PC-3 (cell line): ENCODE data around the gene YJU2. TPM values are rescaled to one million over a fixed set of nuclear protein-coding genes. Genes with fewer than 3 reads are reported as not detected.

Experiments
- ATAC-seq: fragments of 200-7000 bp; cut with Tn5 transposase; 2 replicates; pipeline ENCODE4 v1.9.1; 2020; ENCODE audit warnings: mild to moderate bottlenecking, moderate library complexity
- BruUV-seq: library from RNA; stranded (reverse); fragments of 400-500 nt; replicated peaks from 2 replicates; lab custom pipeline; 2021; lab: Mats Ljungman, UMichigan
- CTCF ChIA-PET: fragments of 300-600 bp; sonication (Branson Sonifier 250); formaldehyde crosslinking; loops from one replicate; lab custom pipeline; 2022; ENCODE audit warnings: antibody characterized with exemption; lab: Charles Lee
- POLR2A ChIA-PET: fragments of 300-600 bp; sonication (Branson Sonifier 250); formaldehyde crosslinking; loops from one replicate; lab custom pipeline; 2022; ENCODE audit warnings: antibody characterized with exemption; ENCODE audit not compliant: unreplicated experiment; lab: Charles Lee
- DNase-seq: peaks from one replicate; pipeline ENCODE4 v3.0.0-alpha.2; 2015
- H2AFZ ChIP-seq: fragments of 300-600 bp; sonication (generic); 2 replicates; pipeline ENCODE4 v1.6.0; 2016; ENCODE audit warnings: antibody characterized with exemption, low read length
- H3F3A ChIP-seq: fragments of 300-600 bp; sonication (generic); one replicate; pipeline ENCODE4 v1.6.0; 2017; ENCODE audit warnings: antibody characterized with exemption, low read length, control low read depth, mild to moderate bottlenecking; ENCODE audit not compliant: unreplicated experiment
- H3K27ac ChIP-seq: fragments of 300-600 bp; sonication (generic); 2 replicates; pipeline ENCODE4 v1.5.1; 2016; ENCODE audit warnings: mild to moderate bottlenecking, low read length
- H3K27me3 ChIP-seq: fragments of 300-600 bp; sonication (generic); 2 replicates; pipeline ENCODE4 v1.6.1; 2016; ENCODE audit warnings: low read length, mixed read lengths
- H3K36me3 ChIP-seq: fragments of 300-600 bp; sonication (generic); 2 replicates; pipeline ENCODE4 v1.6.1; 2016; ENCODE audit warnings: low read depth, mixed run types, low read length, mixed read lengths
- H3K4me1 ChIP-seq: fragments of 300-600 bp; sonication (generic); 2 replicates; pipeline ENCODE4 v1.5.1; 2016; ENCODE audit warnings: low read length; ENCODE audit not compliant: insufficient read depth
- H3K4me2 ChIP-seq: fragments of 300-600 bp; sonication (generic); 2 replicates; pipeline ENCODE4 v1.6.0; 2016; ENCODE audit warnings: low read length
- H3K4me3 ChIP-seq: fragments of 300-600 bp; sonication (generic); 2 replicates; pipeline ENCODE4 v1.5.1; 2016; ENCODE audit warnings: mild to moderate bottlenecking, low read length, mixed read lengths
- H3K79me2 ChIP-seq: fragments of 300-600 bp; sonication (generic); 2 replicates; pipeline ENCODE4 v1.6.1; 2017; ENCODE audit warnings: low read length, mixed read lengths
- H3K9ac ChIP-seq: fragments of 300-600 bp; sonication (generic); 2 replicates; pipeline ENCODE4 v1.6.0; 2016; ENCODE audit warnings: mild to moderate bottlenecking, low read length
- H3K9me2 ChIP-seq: fragments of 300-600 bp; sonication (generic); replicated peaks from 2 replicates; pipeline ENCODE4 v1.6.1; 2016; ENCODE audit warnings: mixed run types, low read length, mixed read lengths
- H3K9me3 ChIP-seq: fragments of 300-600 bp; sonication (generic); 2 replicates; pipeline ENCODE4 v1.6.1; 2016; ENCODE audit warnings: low read length, mixed read lengths
- H4K20me1 ChIP-seq: fragments of 300-600 bp; sonication (generic); 2 replicates; pipeline ENCODE4 v1.6.1; 2016; ENCODE audit warnings: low read length, mixed read lengths
- CTCF ChIP-seq: fragments of 300-600 bp; sonication (generic); conservative IDR thresholded peaks from 2 replicates; pipeline ENCODE4 v1.5.1; 2017; ENCODE audit warnings: antibody characterized with exemption, low read depth, mild to moderate bottlenecking, low read length
- EZH2 ChIP-seq: fragments of 300-600 bp; sonication (generic); IDR thresholded peaks from one replicate; pipeline ENCODE4 v1.6.1; 2017; ENCODE audit warnings: antibody characterized with exemption, mild to moderate bottlenecking, low read length; ENCODE audit not compliant: unreplicated experiment
- EZH2phosphoT487 ChIP-seq: fragments of 300-600 bp; sonication (generic); IDR thresholded peaks from 2 replicates; pipeline ENCODE4 v1.6.1; 2018; ENCODE audit warnings: mild to moderate bottlenecking, antibody characterized with exemption, low read length, borderline replicate concordance
- intact Hi-C: fragments of 100-400 bp; cut with micrococcal nuclease; formaldehyde crosslinking; loops from 2 replicates; pipeline ENCODE4 v1.9.0; 2023
- total RNA-seq: library from RNA; depleted of rRNA; stranded (reverse); fragments of >200 nt; gene quantifications from 2 replicates; pipeline ENCODE4 v1.2.3, GENCODE V29; 2014; rRNA removed

YJU2 gene
- total RNA-seq, 1 experiment from 2014 or later = 33.1 TPM

- POLR2A ChIA-PET = no interaction called here
- CTCF ChIA-PET = interaction anchor here (0.5 to 0.6 kb wide), 2 partner anchors 29 to 756 kb away, joined by 3 to 5 read pairs; partner anchors contain the start of gene MPND
Measured at GRCh38 chr19:4313847-4314490, 67.1 kb downstream of the YJU2 start.

GRCh38 chr19:4316956-4317355 lies 70.1 kb downstream of the YJU2 start:
- intact Hi-C loops = no loop called here

More at GRCh38 chr19:4313847-4314490, 67.1 kb downstream of the YJU2 start:
- Histone ChIP-seq H3K4me2 (no peak overlapping the region), H3K36me3 (no peaks in the 10 kb centered on the region), H2AFZ (no peak overlapping the region), H3K79me2 (no peaks in the 10 kb centered on the region), H3F3A (no peaks in the 10 kb centered on the region), H3K27me3 (no peaks in the 10 kb centered on the region), H3K4me1 (no peaks in the 10 kb centered on the region), H3K9me2 (no peaks in the 10 kb centered on the region), H3K27ac (no peak overlapping the region), H3K9me3 (no peaks in the 10 kb centered on the region), H3K9ac (no peak overlapping the region), H4K20me1 (no peaks in the 10 kb centered on the region), H3K4me3 (no peak overlapping the region)
- no TSS peak for BruUV-seq
- ATAC-seq (no peak), DNase-seq (no peak)
- intact Hi-C loops = no loop called here
- TF ChIP-seq EZH2 = no peak
- no peak for TF ChIP-seq EZH2phosphoT487

GRCh38 chr19:4318460-4318859 lies 71.6 kb downstream of the YJU2 start:
- Histone ChIP-seq H3K9me2 (no peaks in the 10 kb centered on the region), H2AFZ (no peak overlapping the region), H3K4me1 (no peaks in the 10 kb centered on the region), H3K27ac (no peak overlapping the region), H3K9me3 (no peaks in the 10 kb centered on the region), H3K27me3 (no peaks in the 10 kb centered on the region), H3K4me2 (no peak overlapping the region), H3K4me3 (no peak overlapping the region), H3K9ac (no peak overlapping the region), H3K79me2 (no peaks in the 10 kb centered on the region), H3F3A (no peaks in the 10 kb centered on the region), H3K36me3 (no peaks in the 10 kb centered on the region), H4K20me1 (no peaks in the 10 kb centered on the region)
- TF ChIP-seq EZH2phosphoT487 = no peak
- POLR2A ChIA-PET = no interaction called here
- ATAC-seq (no peak), DNase-seq (no peak)
- no TSS peak for BruUV-seq
- intact Hi-C loops = no loop called here
- CTCF ChIA-PET = no interaction called here

More at GRCh38 chr19:4316956-4317355, 70.1 kb downstream of the YJU2 start:
- no peaks in the 10 kb centered on the region for H3K9me2 ChIP-seq
- H4K20me1 ChIP-seq = no peaks in the 10 kb centered on the region
- TF ChIP-seq CTCF (no peak), EZH2phosphoT487 (no peak), EZH2 (no peak)
- ChIA-PET CTCF (no interaction called here), POLR2A (no interaction called here)
- no peaks in the 10 kb centered on the region for H3K79me2 ChIP-seq
- no peak overlapping the region for H3K27ac ChIP-seq
- no peaks in the 10 kb centered on the region for H3K4me1 ChIP-seq
- no peak overlapping the region for H3K4me2 ChIP-seq
- DNase-seq (no peak), ATAC-seq (no peak)
- H2AFZ ChIP-seq = no peak overlapping the region
- no peak overlapping the region for H3K4me3 ChIP-seq
- no peak overlapping the region for H3K9ac ChIP-seq
- no TSS peak for BruUV-seq
- no peaks in the 10 kb centered on the region for H3K27me3 ChIP-seq
- no peaks in the 10 kb centered on the region for H3F3A ChIP-seq
- no peaks in the 10 kb centered on the region for H3K36me3 ChIP-seq
- no peaks in the 10 kb centered on the region for H3K9me3 ChIP-seq

Other genes starting within 250 kb of the YJU2 start
- gene PIAS4, start 239.3 kb upstream of the YJU2 start, total RNA-seq = 21.0 and 26.5 TPM in 2 replicates
- gene ZBTB7A, start 180.2 kb upstream of the YJU2 start, total RNA-seq = 16.7 and 40.2 TPM in 2 replicates
- gene MAP2K2, start 123.0 kb upstream of the YJU2 start, total RNA-seq = 229 and 360 TPM in 2 replicates
- not detected in 2 replicates for gene CREB3L3, start 93.4 kb upstream of the YJU2 start, total RNA-seq
- 18.0 and 20.8 TPM in 2 replicates for gene SIRT6, start 64.5 kb upstream of the YJU2 start, total RNA-seq
- 0.33 and 0.63 TPM in 2 replicates for gene ANKRD24, start 64.4 kb upstream of the YJU2 start, total RNA-seq
- not detected in 2 replicates for gene EBI3, start 17.6 kb upstream of the YJU2 start, total RNA-seq
- 0.11 TPM in 1 of 2 replicates, not detected in the other for gene SHD, start 32.2 kb downstream of the YJU2 start, total RNA-seq
- gene TMIGD2, start 55.3 kb downstream of the YJU2 start, total RNA-seq = not detected in 2 replicates
- gene FSD1, start 57.5 kb downstream of the YJU2 start, total RNA-seq = 8.7 and 11.3 TPM in 2 replicates
- 71.1 and 72.6 TPM in 2 replicates for gene STAP2, start 91.7 kb downstream of the YJU2 start, total RNA-seq
- 5.6 and 10.9 TPM in 2 replicates for gene MPND, start 96.5 kb downstream of the YJU2 start, total RNA-seq
- gene SH3GL1, start 153.5 kb downstream of the YJU2 start, total RNA-seq = 59.8 and 71.1 TPM in 2 replicates
- gene CHAF1A, start 155.6 kb downstream of the YJU2 start, total RNA-seq = 48.9 and 59.8 TPM in 2 replicates
- gene UBXN6, start 210.7 kb downstream of the YJU2 start, total RNA-seq = 64.0 and 86.1 TPM in 2 replicates
- 111 and 165 TPM in 2 replicates for gene HDGFL2, start 225.2 kb downstream of the YJU2 start, total RNA-seq